GM23338 (cell line): ENCODE results near the gene HMGXB3. TPM values are rescaled to one million over a fixed set of nuclear protein-coding genes. Genes with fewer than 3 reads are reported as not detected.
"Not testable (repeated sequence)": the region's sequence is repeated elsewhere in the genome, so short reads cannot be mapped to it uniquely, and the experiment has no call there.

Source experiments
- ATAC-seq: fragments of 200-7000 bp; cut with Tn5 transposase; 3 replicates; pipeline ENCODE4 v1.9.1; 2020
- DNase-seq: peaks from one replicate; pipeline ENCODE4 v3.0.0-alpha.2; 2015; ENCODE audit warnings: low spot score
- H2AFZ ChIP-seq: fragments of 200-600 bp; sonication (generic); 2 replicates; pipeline ENCODE4 v1.8.0; 2016; ENCODE audit warnings: antibody characterized with exemption, mild to moderate bottlenecking, moderate library complexity
- H3F3A ChIP-seq: fragments of 200-600 bp; sonication (generic); replicated peaks from 2 replicates; pipeline ENCODE4 v1.8.0; 2017; ENCODE audit warnings: antibody characterized with exemption, mixed run types, low read depth
- H3K27ac ChIP-seq: fragments of 200-600 bp; sonication (generic); 2 replicates; pipeline ENCODE4 v1.6.1; 2016; ENCODE audit warnings: low read depth
- H3K27me3 ChIP-seq: fragments of 200-600 bp; sonication (generic); 2 replicates; pipeline ENCODE4 v1.8.0; 2016; ENCODE audit warnings: mild to moderate bottlenecking, mixed run types, moderate library complexity; ENCODE audit not compliant: insufficient read depth
- H3K36me3 ChIP-seq: fragments of 200-600 bp; sonication (generic); 2 replicates; pipeline ENCODE4 v1.8.0; 2016; ENCODE audit warnings: mild to moderate bottlenecking; ENCODE audit not compliant: insufficient read depth
- H3K4me1 ChIP-seq: fragments of 200-600 bp; sonication (generic); 2 replicates; pipeline ENCODE4 v1.8.0; 2016; ENCODE audit warnings: mild to moderate bottlenecking, moderate library complexity; ENCODE audit not compliant: insufficient read depth
- H3K4me2 ChIP-seq: fragments of 200-600 bp; sonication (generic); 2 replicates; pipeline ENCODE4 v1.7.1; 2017; ENCODE audit warnings: mixed run types
- H3K4me3 ChIP-seq: fragments of 200-600 bp; sonication (generic); 2 replicates; pipeline ENCODE4 v1.6.1; 2016; ENCODE audit warnings: mixed run types
- H3K79me2 ChIP-seq: fragments of 200-600 bp; sonication (generic); replicated peaks from 2 replicates; pipeline ENCODE4 v1.8.0; 2017; ENCODE audit warnings: mild to moderate bottlenecking; ENCODE audit not compliant: insufficient read depth
- H3K9me2 ChIP-seq: fragments of 200-600 bp; sonication (generic); 2 replicates; pipeline ENCODE4 v1.8.0; 2017; ENCODE audit not compliant: insufficient read depth
- H4K20me1 ChIP-seq: fragments of 200-600 bp; sonication (generic); replicated peaks from 2 replicates; pipeline ENCODE4 v1.8.0; 2017; ENCODE audit warnings: mild to moderate bottlenecking; ENCODE audit not compliant: insufficient read depth
- H3K27ac Mint-ChIP-seq: 2 replicates; pipeline ENCODE4 v1.8.0; 2020; ENCODE audit warnings: inconsistent platforms, mild to moderate bottlenecking, moderate library complexity, mixed read lengths
- H3K27me3 Mint-ChIP-seq: 3 replicates; pipeline ENCODE4 v1.8.0; 2022; ENCODE audit warnings: low read depth, mild to moderate bottlenecking, moderate library complexity, mixed read lengths, inconsistent platforms; ENCODE audit not compliant: insufficient read depth, poor library complexity
- H3K36me3 Mint-ChIP-seq: 3 replicates; pipeline ENCODE4 v1.8.0; 2021; ENCODE audit warnings: low read depth, mild to moderate bottlenecking, inconsistent platforms, moderate library complexity, mixed read lengths
- H3K4me1 Mint-ChIP-seq: 3 replicates; pipeline ENCODE4 v1.8.0; 2020; ENCODE audit warnings: mild to moderate bottlenecking, inconsistent platforms, mixed read lengths
- H3K4me3 Mint-ChIP-seq: 3 replicates; pipeline ENCODE4 v1.8.0; 2021; ENCODE audit warnings: moderate library complexity, mild to moderate bottlenecking, inconsistent platforms, mixed read lengths
- H3K9me3 Mint-ChIP-seq: 3 replicates; pipeline ENCODE4 v1.8.0; 2020; ENCODE audit warnings: moderate library complexity, mild to moderate bottlenecking, inconsistent platforms, mixed read lengths
- STAT1 ChIP-seq: IDR thresholded peaks from one replicate; pipeline ENCODE4 v1.6.1; 2016; ENCODE audit warnings: antibody characterized with exemption; ENCODE audit not compliant: unreplicated experiment
- polyA plus RNA-seq: library from polyadenylated mRNA; unstranded; fragments of >200 nt; fragmentation: Nextera tagmentation; extraction: Ambion mirVana; gene quantifications from 2 replicates; pipeline ENCODE4 v1.2.1, GENCODE V29; 2016
- total RNA-seq: library from RNA; depleted of rRNA; stranded (reverse); fragments of >200 nt; shearing (Covaris generic); gene quantifications from 2 replicates; pipeline ENCODE4 v1.2.3, GENCODE V29; 2014
- TF ChIP-seq, protein P1 (sequence below): IDR thresholded peaks from one replicate; pipeline ENCODE4 v1.6.1; 2018; ENCODE audit warnings: antibody characterized with exemption; ENCODE audit not compliant: unreplicated experiment

The HMGXB3 gene
- total and polyA plus RNA-seq, 2 experiments from 2014 or later: 9.4 to 37.9 TPM

GRCh38 chr5:150082374-150082773 lies 81.8 kb downstream of the HMGXB3 start:
- no peak overlapping the region for H3K27ac ChIP-seq
- no peak for TF ChIP-seq STAT1
- H3K9me2 ChIP-seq: no peaks in the 10 kb centered on the region
- H3K4me3 Mint-ChIP-seq: no peak overlapping the region
- H3K27me3 ChIP-seq: no peaks in the 10 kb centered on the region
- H3F3A ChIP-seq: no peaks in the 10 kb centered on the region
- ATAC-seq (no peak; the same call in 2 of the 3 replicates), DNase-seq (no peak)
- H3K79me2 ChIP-seq: no peaks in the 10 kb centered on the region
- peaks cover 12% of the 10 kb centered on the region for H3K4me1 ChIP-seq
- H4K20me1 ChIP-seq: no peaks in the 10 kb centered on the region
- H3K9me3 Mint-ChIP-seq: no peaks in the 10 kb centered on the region
- H2AFZ ChIP-seq: peak overlapping the region; percentile 70
- H3K27ac Mint-ChIP-seq: no peak overlapping the region
- no peak overlapping the region for H3K4me2 ChIP-seq
- peaks cover 8% of the 10 kb centered on the region for H3K27me3 Mint-ChIP-seq
- H3K36me3 Mint-ChIP-seq: no peaks in the 10 kb centered on the region
- H3K4me3 ChIP-seq: no peak overlapping the region
- H3K36me3 ChIP-seq: no peaks in the 10 kb centered on the region
- peaks cover 8% of the 10 kb centered on the region; the same call in 2 of the 3 replicates for H3K4me1 Mint-ChIP-seq

- Histone ChIP-seq H3K4me2 (no peak overlapping the region), H2AFZ (no peak overlapping the region), H3K36me3 (no peaks in the 10 kb centered on the region), H3F3A (no peaks in the 10 kb centered on the region), H4K20me1 (no peaks in the 10 kb centered on the region), H3K9me2 (no peaks in the 10 kb centered on the region), H3K27ac (no peak overlapping the region), H3K79me2 (no peaks in the 10 kb centered on the region), H3K27me3 (no peaks in the 10 kb centered on the region), H3K4me3 (no peak overlapping the region), H3K4me1 (peaks cover 12% of the 10 kb centered on the region)
- Mint-ChIP-seq H3K9me3 (no peaks in the 10 kb centered on the region), H3K36me3 (no peaks in the 10 kb centered on the region), H3K27me3 (peaks cover 8% of the 10 kb centered on the region), H3K4me1 (peaks cover 8% of the 10 kb centered on the region; the same call in 2 of the 3 replicates), H3K4me3 (no peak overlapping the region), H3K27ac (no peak overlapping the region)
- DNase-seq: no peak
- ATAC-seq: no peak
- TF ChIP-seq, protein P1, sequence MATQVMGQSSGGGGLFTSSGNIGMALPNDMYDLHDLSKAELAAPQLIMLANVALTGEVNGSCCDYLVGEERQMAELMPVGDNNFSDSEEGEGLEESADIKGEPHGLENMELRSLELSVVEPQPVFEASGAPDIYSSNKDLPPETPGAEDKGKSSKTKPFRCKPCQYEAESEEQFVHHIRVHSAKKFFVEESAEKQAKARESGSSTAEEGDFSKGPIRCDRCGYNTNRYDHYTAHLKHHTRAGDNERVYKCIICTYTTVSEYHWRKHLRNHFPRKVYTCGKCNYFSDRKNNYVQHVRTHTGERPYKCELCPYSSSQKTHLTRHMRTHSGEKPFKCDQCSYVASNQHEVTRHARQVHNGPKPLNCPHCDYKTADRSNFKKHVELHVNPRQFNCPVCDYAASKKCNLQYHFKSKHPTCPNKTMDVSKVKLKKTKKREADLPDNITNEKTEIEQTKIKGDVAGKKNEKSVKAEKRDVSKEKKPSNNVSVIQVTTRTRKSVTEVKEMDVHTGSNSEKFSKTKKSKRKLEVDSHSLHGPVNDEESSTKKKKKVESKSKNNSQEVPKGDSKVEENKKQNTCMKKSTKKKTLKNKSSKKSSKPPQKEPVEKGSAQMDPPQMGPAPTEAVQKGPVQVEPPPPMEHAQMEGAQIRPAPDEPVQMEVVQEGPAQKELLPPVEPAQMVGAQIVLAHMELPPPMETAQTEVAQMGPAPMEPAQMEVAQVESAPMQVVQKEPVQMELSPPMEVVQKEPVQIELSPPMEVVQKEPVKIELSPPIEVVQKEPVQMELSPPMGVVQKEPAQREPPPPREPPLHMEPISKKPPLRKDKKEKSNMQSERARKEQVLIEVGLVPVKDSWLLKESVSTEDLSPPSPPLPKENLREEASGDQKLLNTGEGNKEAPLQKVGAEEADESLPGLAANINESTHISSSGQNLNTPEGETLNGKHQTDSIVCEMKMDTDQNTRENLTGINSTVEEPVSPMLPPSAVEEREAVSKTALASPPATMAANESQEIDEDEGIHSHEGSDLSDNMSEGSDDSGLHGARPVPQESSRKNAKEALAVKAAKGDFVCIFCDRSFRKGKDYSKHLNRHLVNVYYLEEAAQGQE: no peak
- TF ChIP-seq STAT1: no peak
Measured at GRCh38 chr5:150082889-150083288, 82.3 kb downstream of the HMGXB3 start.

DNA sequence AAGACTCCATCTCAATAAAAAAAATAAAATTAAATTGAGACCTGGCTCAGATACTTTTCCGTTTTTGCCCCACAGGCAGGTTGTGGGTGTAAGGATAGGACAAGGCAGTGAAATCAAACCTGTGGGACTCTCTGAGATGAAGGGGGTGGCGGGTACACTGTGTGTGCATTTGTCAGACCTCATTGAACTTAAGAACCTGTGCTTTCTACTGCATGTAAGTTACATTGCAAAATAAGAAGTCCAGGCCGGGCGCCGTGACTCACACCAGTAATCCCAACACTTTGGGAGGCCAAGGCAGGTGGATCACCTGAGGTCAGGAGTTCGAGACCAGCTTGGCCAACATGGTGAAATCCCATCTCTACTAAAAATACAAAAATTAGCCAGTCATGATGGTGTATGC lies 84.2 kb downstream of the HMGXB3 start:
- not testable (repeated sequence) for H3K4me1 Mint-ChIP-seq, H3K4me3 Mint-ChIP-seq, H3K27ac ChIP-seq, H4K20me1 ChIP-seq, H3K9me3 Mint-ChIP-seq, H2AFZ ChIP-seq, H3K27me3 ChIP-seq, H3K4me3 ChIP-seq, DNase-seq, H3K36me3 Mint-ChIP-seq, H3K27ac Mint-ChIP-seq, H3F3A ChIP-seq, H3K79me2 ChIP-seq, H3K9me2 ChIP-seq, ATAC-seq, H3K4me2 ChIP-seq, H3K27me3 Mint-ChIP-seq, H3K36me3 ChIP-seq
- peaks cover 12% of the 10 kb centered on the region for H3K4me1 ChIP-seq
